ENCODE data around the gene RAI14.

The RAI14 gene

GRCh38 chr5:34648840-34649158, 7.3 kb upstream of the RAI14 start:
- H3K4me3 ChIP-seq (ENCODE audit: low read depth in 1 of 2, low read length in 2 of 2) = no peak overlapping the region
- H3K9me3 ChIP-seq (ENCODE audit: low read length) = no peaks in the 10 kb centered on the region

DNA sequence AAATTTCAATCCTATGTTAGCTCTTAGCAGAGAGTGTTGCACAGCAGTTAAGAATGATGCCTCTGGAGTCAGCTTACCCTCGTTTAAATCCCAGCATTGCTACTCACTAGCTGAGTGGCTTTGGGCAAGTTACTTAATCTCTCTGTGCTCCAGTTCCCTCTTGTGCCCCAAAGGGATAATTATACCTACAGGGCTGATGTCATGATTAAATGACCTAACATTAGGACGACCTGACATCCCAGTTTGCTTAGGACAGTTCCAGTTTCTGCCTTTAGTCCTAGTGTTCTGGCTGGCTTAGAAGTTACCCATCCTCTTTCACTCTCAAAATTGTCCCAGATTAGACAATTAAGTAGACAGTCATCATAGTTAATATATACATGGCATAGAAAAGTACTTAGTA, 4.3 kb upstream of the RAI14 start:
- no peaks in the 10 kb centered on the region for H3K27me3 ChIP-seq (ENCODE audit: control insufficient read depth in 1 of 2, insufficient read depth in 2 of 2, low read length in 2 of 2)
- H3K9me3 ChIP-seq (ENCODE audit: low read length) = no peaks in the 10 kb centered on the region
- H3K4me3 ChIP-seq (ENCODE audit: low read depth in 1 of 2, low read length in 2 of 2) = no peak overlapping the region

More at GRCh38 chr5:34648840-34649158, 7.3 kb upstream of the RAI14 start:
- Histone ChIP-seq H3K27me3 (ENCODE audit: control insufficient read depth in 1 of 2, insufficient read depth in 2 of 2, low read length in 2 of 2) (no peaks in the 10 kb centered on the region), H3K9ac (ENCODE audit: low read length) (no peak overlapping the region), H3K36me3 (ENCODE audit: insufficient read depth, low read length) (no peaks in the 10 kb centered on the region), H3K27ac (ENCODE audit: low read depth, low read length) (no peak overlapping the region), H3K4me1 (ENCODE audit: insufficient read depth, low read length) (no peaks in the 10 kb centered on the region)

DNA sequence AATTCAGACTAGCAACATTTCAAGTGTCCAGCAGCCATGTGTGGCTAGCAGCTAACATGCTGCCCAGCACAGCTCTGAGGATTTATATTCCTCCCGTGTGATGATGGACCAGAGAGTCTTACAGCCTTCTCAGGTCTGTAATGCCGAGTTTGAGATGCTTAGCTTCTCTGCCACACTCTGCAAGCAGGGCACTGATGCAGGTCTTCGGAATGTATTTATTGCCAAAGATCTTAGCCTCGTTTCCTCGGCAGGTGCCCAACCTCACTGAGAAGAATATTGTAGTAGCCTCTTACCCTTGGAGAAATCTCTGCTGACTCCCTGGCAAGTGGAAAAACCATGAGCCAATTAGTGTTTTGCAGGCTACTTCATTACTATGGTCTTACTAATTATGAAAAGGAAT, 3.7 kb upstream of the RAI14 start:
- Histone ChIP-seq H3K36me3 (ENCODE audit: insufficient read depth, low read length) (no peaks in the 10 kb centered on the region), H3K27ac (ENCODE audit: low read depth, low read length) (no peak overlapping the region), H3K9me3 (ENCODE audit: low read length) (no peaks in the 10 kb centered on the region), H3K4me1 (ENCODE audit: insufficient read depth, low read length) (peaks cover 7% of the 10 kb centered on the region), H3K9ac (ENCODE audit: low read length) (no peak overlapping the region), H3K27me3 (ENCODE audit: control insufficient read depth in 1 of 2, insufficient read depth in 2 of 2, low read length in 2 of 2) (no peaks in the 10 kb centered on the region), H3K4me3 (ENCODE audit: low read depth in 1 of 2, low read length in 2 of 2) (no peak overlapping the region)

More for the DNA sequence above, 4.3 kb upstream of the RAI14 start:
- peaks cover 4% of the 10 kb centered on the region for H3K4me1 ChIP-seq (ENCODE audit: insufficient read depth, low read length)
- H3K9ac ChIP-seq (ENCODE audit: low read length) = no peak overlapping the region
- no peak overlapping the region for H3K27ac ChIP-seq (ENCODE audit: low read depth, low read length)
- no peaks in the 10 kb centered on the region for H3K36me3 ChIP-seq (ENCODE audit: insufficient read depth, low read length)

DNA sequence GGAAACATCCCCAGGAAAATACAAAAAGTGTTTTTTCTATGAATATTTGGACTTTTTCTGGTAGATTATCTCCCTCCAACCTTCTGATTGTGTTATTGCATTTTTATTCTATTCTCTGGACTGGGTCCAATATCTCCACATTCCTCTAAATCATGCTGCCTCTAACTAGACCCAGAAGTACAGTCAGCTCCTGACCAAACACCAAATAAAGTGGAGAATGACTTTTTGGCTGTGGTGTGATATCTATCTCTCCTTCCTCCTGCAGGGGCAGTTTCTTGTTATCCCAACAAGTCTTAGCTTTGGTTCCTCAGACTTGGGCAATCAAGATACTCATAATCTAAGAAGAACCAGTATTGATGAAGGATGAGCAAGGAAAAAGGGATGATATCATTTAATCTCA, 3.2 kb upstream of the RAI14 start:
- no peaks in the 10 kb centered on the region for H3K27me3 ChIP-seq (ENCODE audit: control insufficient read depth in 1 of 2, insufficient read depth in 2 of 2, low read length in 2 of 2)
- H3K4me1 ChIP-seq (ENCODE audit: insufficient read depth, low read length) = peaks cover 12% of the 10 kb centered on the region
- no peaks in the 10 kb centered on the region for H3K9me3 ChIP-seq (ENCODE audit: low read length)
- H3K36me3 ChIP-seq (ENCODE audit: insufficient read depth, low read length) = no peaks in the 10 kb centered on the region
- H3K9ac ChIP-seq (ENCODE audit: low read length) = no peak overlapping the region
- no peak overlapping the region for H3K27ac ChIP-seq (ENCODE audit: low read depth, low read length)
- no peak overlapping the region for H3K4me3 ChIP-seq (ENCODE audit: low read depth in 1 of 2, low read length in 2 of 2)

GRCh38 chr5:34653708-34654107, 2.4 kb upstream of the RAI14 start:
- Histone ChIP-seq H3K27ac (ENCODE audit: low read depth, low read length) (no peak overlapping the region), H3K4me3 (ENCODE audit: low read depth in 1 of 2, low read length in 2 of 2) (no peak overlapping the region), H3K27me3 (ENCODE audit: control insufficient read depth in 1 of 2, insufficient read depth in 2 of 2, low read length in 2 of 2) (no peaks in the 10 kb centered on the region), H3K9ac (ENCODE audit: low read length) (no peak overlapping the region), H3K4me1 (ENCODE audit: insufficient read depth, low read length) (peaks cover 17% of the 10 kb centered on the region), H3K9me3 (ENCODE audit: low read length) (no peaks in the 10 kb centered on the region), H3K36me3 (ENCODE audit: insufficient read depth, low read length) (no peaks in the 10 kb centered on the region)

DNA sequence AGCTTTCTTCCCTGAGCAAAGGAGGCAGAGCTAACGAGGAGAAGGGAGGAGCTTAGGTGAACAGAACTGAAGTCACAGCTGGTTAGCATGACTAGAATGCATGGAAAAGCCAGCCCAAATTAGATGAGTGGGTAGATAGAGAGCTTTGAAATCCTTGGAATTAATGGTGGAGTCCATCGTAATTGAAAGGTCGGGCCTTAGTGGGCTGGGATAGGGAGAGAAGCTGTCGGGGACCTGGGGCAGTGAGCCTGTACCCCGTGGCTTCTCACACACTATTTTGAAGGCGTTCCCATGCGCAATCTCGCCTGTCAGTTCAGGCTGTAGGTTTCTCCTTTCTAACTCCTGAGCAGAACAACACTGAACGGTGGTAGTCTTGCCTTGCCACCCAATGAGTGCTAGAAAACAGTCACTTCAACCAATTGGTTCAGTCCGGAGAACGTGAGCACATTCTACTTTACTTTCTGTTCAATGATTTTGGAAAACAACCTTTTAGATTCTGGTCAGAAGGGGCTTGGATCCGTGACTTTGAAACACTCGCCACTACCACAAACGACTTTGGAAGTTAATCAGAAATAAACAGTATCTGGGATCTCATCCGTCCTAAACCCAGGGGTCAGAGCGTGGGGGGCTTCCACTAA, 655 bp upstream of the RAI14 start:
- peak overlapping the region; percentile 85 for H3K27ac ChIP-seq (ENCODE audit: low read depth, low read length)
- peak overlapping the region; percentile 71 for H3K9ac ChIP-seq (ENCODE audit: low read length)
- peak overlapping the region; percentile 34 to 87 for H3K4me3 ChIP-seq (ENCODE audit: low read depth in 1 of 2, low read length in 2 of 2)
- peaks cover 17% of the 10 kb centered on the region for H3K4me1 ChIP-seq (ENCODE audit: insufficient read depth, low read length)
- no peaks in the 10 kb centered on the region for H3K27me3 ChIP-seq (ENCODE audit: control insufficient read depth in 1 of 2, insufficient read depth in 2 of 2, low read length in 2 of 2)
- no peaks in the 10 kb centered on the region for H3K36me3 ChIP-seq (ENCODE audit: insufficient read depth, low read length)
- H3K9me3 ChIP-seq (ENCODE audit: low read length) = no peaks in the 10 kb centered on the region

DNA sequence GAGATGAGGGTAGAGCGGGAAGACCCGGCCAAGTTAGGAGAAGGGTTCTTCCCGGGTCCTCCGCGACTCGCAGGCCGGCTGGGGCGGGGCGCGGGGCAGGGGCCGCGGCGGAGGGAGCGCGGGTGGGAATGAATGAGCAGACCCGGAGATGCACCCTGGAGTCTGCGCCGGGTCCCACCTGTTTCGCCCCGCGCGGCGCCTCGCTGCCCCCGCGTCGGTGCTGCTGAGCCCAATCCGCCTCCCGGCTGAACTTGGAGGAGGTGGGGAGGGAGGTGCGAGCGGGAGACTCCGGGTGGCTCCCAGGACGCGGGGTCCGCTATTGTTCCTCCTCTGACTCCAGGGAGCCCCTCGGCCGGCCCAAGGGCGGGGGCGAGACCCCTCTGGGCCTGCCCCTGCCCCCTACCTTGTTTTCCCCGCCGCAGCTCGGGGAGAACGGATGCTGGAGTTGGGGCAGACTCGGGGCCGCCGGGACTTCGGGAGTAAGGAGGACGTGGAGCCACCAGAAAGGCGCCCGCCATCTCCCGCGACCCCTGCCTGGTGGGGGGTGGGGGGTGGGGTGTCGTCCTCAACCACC, 659 bp downstream of the RAI14 start:
- Histone ChIP-seq H3K9me3 (ENCODE audit: low read length) (no peaks in the 10 kb centered on the region), H3K27ac (ENCODE audit: low read depth, low read length) (peak overlapping the region; percentile 85), H3K4me1 (ENCODE audit: insufficient read depth, low read length) (peaks cover 17% of the 10 kb centered on the region), H3K27me3 (ENCODE audit: control insufficient read depth in 1 of 2, insufficient read depth in 2 of 2, low read length in 2 of 2) (no peaks in the 10 kb centered on the region), H3K36me3 (ENCODE audit: insufficient read depth, low read length) (no peaks in the 10 kb centered on the region), H3K9ac (ENCODE audit: low read length) (peak overlapping the region; percentile 20), H3K4me3 (ENCODE audit: low read depth in 1 of 2, low read length in 2 of 2) (peak overlapping the region; percentile 34 to 87)

DNA sequence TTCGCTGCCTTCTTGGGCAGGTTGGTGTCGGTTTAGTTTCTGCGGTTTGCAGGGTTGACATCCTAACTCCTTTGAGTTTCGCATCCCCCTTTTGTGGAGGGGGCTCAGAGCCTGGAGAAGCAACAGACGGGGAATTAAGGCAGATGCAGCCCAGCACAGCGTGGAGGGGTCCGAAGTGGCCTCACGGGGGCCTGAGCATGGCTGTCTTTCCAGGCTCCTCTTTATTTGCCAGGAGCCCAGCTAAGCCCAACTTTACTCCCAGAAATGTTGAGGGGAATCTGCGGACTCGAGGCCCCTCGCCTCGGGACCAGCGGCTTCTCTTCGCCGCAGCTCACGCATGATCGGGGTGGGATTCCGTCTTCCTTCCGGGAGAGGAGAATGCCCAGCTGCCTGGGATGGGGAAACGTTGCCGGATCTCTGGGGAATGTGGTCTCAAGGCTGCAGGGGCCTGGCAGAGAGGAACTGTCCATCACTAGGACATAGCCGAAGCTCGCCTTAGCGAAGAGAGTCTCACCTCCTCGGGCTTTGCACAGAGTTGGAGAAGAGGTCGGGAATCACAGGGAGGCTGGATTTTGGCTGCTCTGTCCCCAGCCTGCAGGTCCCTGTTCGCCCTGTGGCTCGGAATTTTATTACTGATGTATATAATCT, 1.3 kb downstream of the RAI14 start:
- H3K4me3 ChIP-seq (ENCODE audit: low read depth in 1 of 2, low read length in 2 of 2) = peak overlapping the region; percentile 34 to 87
- peak overlapping the region; percentile 85 for H3K27ac ChIP-seq (ENCODE audit: low read depth, low read length)
- peak overlapping the region; percentile 20 for H3K9ac ChIP-seq (ENCODE audit: low read length)
- no peaks in the 10 kb centered on the region for H3K27me3 ChIP-seq (ENCODE audit: control insufficient read depth in 1 of 2, insufficient read depth in 2 of 2, low read length in 2 of 2)
- no peaks in the 10 kb centered on the region for H3K36me3 ChIP-seq (ENCODE audit: insufficient read depth, low read length)
- H3K4me1 ChIP-seq (ENCODE audit: insufficient read depth, low read length) = peaks cover 17% of the 10 kb centered on the region
- H3K9me3 ChIP-seq (ENCODE audit: low read length) = no peaks in the 10 kb centered on the region

- Histone ChIP-seq H3K9me3 (ENCODE audit: low read length) (no peaks in the 10 kb centered on the region), H3K36me3 (ENCODE audit: insufficient read depth, low read length) (no peaks in the 10 kb centered on the region), H3K4me3 (ENCODE audit: low read depth in 1 of 2, low read length in 2 of 2) (peak overlapping the region; percentile 10 to 87), H3K27me3 (ENCODE audit: control insufficient read depth in 1 of 2, insufficient read depth in 2 of 2, low read length in 2 of 2) (no peaks in the 10 kb centered on the region), H3K9ac (ENCODE audit: low read length) (peak overlapping the region; percentile 20), H3K27ac (ENCODE audit: low read depth, low read length) (no peak overlapping the region), H3K4me1 (ENCODE audit: insufficient read depth, low read length) (peaks cover 17% of the 10 kb centered on the region)
Measured at GRCh38 chr5:34657988-34658387, 1.9 kb downstream of the RAI14 start.

GRCh38 chr5:34659168-34659567, 3.0 kb downstream of the RAI14 start:
- Histone ChIP-seq H3K27ac (ENCODE audit: low read depth, low read length) (no peak overlapping the region), H3K9me3 (ENCODE audit: low read length) (no peaks in the 10 kb centered on the region), H3K9ac (ENCODE audit: low read length) (no peak overlapping the region), H3K27me3 (ENCODE audit: control insufficient read depth in 1 of 2, insufficient read depth in 2 of 2, low read length in 2 of 2) (no peaks in the 10 kb centered on the region), H3K4me1 (ENCODE audit: insufficient read depth, low read length) (peaks cover 17% of the 10 kb centered on the region), H3K36me3 (ENCODE audit: insufficient read depth, low read length) (no peaks in the 10 kb centered on the region), H3K4me3 (ENCODE audit: low read depth in 1 of 2, low read length in 2 of 2) (no peak overlapping the region)

DNA sequence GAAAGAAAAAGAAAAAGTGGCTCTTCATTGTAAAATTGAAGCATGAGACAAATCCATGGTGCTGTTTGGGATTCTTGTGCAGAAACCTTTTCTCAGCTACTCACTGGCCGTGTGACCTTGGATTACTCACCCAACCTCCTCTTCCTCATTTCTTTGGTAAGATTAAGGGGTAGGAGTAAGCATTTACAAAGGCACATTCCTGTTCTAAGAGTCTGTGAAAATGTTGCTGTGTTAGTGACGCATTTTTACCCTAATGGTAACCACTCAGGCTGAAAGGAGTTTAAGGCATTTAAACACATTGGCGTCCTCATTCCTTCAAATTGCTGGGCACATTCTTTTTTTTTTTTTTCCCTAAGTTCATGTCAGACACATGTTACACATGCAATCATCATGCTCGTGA, 4.3 kb downstream of the RAI14 start:
- H3K4me3 ChIP-seq (ENCODE audit: low read depth in 1 of 2, low read length in 2 of 2) = no peak overlapping the region
- H3K27ac ChIP-seq (ENCODE audit: low read depth, low read length) = no peak overlapping the region
- no peaks in the 10 kb centered on the region for H3K27me3 ChIP-seq (ENCODE audit: control insufficient read depth in 1 of 2, insufficient read depth in 2 of 2, low read length in 2 of 2)
- H3K36me3 ChIP-seq (ENCODE audit: insufficient read depth, low read length) = no peaks in the 10 kb centered on the region
- H3K4me1 ChIP-seq (ENCODE audit: insufficient read depth, low read length) = peaks cover 13% of the 10 kb centered on the region
- no peak overlapping the region for H3K9ac ChIP-seq (ENCODE audit: low read length)
- no peaks in the 10 kb centered on the region for H3K9me3 ChIP-seq (ENCODE audit: low read length)

All from muscle layer of colon (tissue), 2 donors.